DMS 273 (cell line): ENCODE results near the gene ADGRG1.
"Not testable (repeated sequence)": the region's sequence is repeated elsewhere in the genome, so short reads cannot be mapped to it uniquely, and the experiment has no call there.

Experiments
- DNase-seq: peaks from one replicate; lab custom pipeline; 2025; ENCODE audit not compliant: unreplicated experiment; lab: John Stamatoyannopoulos, UW

Gene ADGRG1

DNA sequence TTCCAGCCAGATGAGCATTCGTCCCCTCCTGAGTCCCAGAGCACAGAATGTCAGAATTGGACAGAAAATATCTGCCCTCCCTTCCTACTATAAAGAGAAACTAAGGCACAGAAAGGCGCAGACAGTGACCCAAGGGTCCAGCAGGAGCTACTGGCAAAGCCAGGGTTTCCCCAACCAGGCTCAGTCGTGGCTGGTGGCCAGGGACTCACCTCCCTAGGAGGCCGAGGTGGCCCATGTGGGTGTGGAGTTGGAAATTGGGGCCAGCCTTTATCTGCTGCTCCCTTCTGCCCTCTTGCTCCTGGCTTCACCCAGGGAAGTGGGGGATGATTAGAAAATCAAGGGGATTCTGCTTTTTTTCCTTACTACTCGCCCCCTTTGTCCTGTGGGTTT lies 67.2 kb downstream of the ADGRG1 start:
- no peak for DNase-seq

DNA sequence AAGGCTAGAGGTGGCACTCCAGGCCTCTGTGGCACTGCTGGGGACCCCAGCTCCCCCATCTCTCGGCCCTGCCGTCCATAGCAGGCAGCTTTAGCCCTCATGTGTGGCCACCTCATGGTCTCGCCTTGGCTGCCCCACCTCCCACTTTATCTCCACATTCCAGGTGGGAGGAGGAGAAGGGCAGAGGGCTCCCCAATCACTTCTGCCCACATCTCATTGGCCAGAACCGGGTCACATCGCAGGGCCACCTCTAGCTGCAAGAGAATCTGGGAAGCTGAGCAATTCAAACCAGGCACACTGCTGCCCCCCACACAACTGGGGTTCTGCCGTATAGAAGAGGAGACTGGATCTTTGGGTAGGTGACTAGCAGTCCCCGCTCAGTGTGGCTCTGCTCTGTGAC lies 67.8 kb downstream of the ADGRG1 start:
- no peak for DNase-seq

DNA sequence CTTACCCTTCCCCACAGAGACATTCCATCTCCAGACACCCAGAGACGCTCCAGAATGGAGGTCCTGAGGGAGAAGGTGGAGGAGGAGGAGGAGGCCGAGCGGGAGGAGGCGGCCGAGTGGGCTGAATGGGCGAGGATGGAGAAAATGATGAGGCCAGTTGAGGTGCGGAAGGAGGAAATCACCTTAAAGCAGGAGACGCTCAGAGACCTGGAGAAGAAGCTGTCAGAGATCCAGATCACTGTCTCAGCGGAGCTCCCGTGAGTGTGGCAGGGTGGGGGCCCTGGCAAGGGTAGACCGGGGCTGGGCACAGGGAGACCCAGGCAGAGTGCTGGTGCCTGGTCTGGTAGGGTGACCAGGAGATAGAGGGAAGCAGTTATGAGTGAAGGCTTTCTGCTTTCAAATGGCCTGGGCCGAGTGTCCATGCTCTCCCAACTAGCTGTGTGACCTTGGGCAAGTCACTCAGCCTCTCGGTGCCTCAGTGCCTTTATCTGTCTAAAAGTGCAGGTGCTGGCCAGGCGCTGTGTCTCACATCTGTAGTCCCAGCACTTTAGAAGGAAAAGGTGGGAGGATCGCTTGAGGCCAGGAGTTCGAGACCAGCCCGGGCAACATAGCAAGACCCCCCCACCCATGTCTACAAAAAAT lies 69.6 kb downstream of the ADGRG1 start:
- DNase-seq = no peak

DNA sequence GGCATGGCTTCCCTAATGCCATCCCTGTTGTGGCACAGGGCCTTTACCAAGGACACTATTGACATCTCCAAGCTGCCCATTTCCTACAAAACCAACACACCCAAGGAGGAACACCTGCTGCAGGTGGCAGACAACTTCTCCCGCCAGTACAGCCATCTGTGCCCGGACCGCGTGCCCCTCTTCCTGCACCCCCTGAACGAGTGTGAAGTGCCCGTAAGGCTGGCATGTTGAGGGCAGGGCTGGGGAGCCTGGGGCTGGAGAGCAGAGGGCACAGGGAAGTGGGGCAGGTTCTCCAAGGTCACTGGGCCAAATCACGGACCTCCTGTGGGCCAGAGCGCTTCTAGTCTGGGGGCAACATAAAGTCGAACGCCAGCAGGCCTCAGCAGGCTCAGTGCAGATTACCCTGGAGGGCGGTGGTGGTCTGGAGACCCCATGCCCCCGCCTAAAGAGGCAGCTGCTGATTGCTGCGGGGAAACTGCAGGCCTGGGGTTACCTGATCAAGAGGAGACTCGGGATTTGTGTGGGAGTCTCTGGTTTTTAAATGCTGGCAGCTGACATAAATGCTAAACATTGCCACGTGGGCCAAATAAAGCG lies 70.5 kb downstream of the ADGRG1 start:
- DNase-seq = no peak

DNA sequence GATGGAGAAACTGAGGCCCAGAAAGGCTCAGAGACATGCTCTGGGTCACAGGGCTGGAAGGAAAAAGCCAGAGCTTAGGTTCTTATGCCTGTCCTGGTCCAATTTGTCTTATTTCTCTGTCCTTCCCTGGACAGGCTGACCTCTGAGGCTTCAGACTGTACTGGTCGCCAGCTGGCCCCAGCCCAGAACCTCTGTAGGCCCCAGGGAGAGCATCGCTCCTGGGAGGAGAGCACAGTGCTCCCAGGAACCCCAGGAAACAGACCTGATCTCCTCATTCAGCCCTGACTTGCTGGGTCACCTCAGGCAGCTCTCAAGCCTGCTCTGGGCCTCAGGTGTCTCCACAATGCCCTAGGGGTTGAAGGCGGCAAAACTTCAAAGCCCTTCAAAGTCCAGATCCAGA lies 71.1 kb downstream of the ADGRG1 start:
- DNase-seq = no peak

DNA sequence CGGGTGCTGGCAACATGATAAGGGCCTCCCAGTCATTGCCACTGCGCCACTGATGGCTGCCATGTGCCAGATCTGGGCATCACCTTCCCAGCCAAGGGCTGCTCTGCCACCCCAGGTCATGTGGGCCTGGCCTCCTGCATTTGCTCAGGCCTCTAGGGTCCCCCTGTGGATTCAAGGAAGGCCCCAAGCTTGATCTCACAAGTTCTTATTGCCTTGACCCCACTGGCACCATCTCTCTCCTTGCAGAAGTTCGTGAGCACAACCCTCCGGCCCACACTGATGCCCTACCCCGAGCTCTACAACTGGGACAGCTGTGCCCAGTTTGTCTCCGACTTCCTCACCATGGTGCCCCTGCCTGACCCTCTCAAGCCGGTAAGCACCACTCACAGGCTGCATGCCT lies 71.5 kb downstream of the ADGRG1 start:
- DNase-seq = no peak

DNA sequence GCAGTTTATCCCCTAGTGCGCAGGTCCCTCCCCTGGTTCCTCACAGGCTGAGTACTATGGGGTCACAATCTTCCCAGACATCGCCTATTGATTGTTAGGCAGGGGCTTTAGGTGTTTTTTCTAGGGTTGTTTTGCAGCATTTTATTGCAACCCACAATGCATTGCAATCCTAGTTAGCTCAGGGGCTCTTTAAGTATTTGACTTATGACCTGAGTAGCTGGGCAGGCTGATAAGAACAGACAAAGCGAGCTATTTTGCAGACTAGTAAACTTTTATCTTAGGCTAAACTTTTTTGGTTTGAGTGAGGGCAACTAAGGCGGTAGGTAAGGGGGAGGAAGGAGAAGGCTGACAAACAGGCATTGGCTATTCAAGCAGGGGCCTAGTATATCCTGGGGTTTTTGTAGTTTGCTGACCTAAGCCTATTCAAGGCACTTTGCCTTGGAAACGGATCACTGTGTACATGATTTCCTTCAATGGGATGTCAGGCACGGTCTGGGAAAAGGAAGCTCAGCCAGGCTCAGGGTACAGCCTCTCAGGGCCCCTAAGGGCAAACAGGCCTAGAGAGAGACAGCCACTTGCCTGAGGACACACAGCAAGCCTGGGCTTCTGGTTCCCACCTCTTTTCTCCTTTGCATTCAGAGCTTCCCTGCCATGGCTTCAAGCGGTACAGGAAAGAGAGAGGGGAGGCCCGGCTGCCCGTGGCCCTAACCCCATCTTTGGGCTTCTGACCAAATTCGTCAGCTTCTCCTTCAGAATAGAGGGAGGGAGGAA lies 72.5 kb downstream of the ADGRG1 start:
- DNase-seq = no peak

DNA sequence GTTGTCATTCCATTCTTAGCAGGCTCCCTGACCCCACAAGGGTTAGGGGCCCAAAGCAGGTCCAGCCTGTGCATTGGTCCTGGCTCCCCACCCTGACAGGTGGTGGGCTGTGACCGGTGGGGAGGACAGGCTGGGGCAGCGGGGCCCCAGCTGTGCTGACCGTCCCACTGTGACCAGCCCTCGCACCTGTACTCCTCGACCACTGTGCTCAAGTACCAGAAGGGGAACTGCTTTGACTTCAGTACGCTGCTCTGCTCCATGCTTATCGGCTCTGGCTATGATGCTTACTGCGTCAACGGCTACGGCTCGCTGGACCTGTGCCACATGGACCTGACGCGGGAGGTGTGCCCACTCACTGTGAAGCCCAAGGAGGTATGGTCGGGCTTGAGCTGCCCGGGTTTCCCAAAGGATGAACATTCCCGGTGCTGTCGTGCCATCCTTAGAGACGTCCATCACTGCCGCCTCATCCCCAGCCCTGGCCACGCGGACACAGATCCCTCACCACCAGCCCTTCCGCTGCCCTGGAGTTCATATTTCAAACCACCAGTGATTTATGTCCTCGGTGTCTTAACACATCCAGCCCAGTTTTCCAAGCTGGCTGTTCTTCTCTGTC lies 73.4 kb downstream of the ADGRG1 start:
- DNase-seq = no peak

DNA sequence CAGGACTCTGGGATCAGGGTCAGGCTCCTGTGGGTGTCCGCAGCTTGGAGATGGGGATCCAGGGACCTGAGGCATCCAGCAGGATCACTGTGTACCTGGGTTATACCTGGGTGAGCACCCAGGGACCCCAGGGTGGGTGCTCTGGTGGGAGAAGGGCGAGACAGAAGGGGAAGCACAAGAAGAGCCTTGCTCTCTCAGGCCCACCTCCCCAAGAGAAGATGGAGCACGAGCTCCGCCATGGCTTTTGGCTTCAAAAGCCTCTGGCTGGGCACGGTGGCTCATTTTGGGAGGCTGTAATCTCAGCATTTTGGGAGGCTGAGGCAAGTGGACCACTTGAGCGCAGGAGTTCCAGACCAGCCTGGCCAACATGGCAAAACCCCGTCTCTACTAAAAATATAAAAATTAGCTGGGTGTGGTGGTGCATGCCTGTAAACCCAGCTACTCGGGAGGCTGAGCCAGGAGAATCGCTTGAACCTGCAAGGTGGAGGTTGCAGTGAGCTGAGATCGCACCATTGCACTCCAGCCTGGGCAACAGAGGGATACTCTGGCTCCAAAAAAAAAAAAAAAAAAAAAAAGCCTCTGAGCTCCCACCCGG lies 75.1 kb downstream of the ADGRG1 start:
- DNase-seq = no peak

DNA sequence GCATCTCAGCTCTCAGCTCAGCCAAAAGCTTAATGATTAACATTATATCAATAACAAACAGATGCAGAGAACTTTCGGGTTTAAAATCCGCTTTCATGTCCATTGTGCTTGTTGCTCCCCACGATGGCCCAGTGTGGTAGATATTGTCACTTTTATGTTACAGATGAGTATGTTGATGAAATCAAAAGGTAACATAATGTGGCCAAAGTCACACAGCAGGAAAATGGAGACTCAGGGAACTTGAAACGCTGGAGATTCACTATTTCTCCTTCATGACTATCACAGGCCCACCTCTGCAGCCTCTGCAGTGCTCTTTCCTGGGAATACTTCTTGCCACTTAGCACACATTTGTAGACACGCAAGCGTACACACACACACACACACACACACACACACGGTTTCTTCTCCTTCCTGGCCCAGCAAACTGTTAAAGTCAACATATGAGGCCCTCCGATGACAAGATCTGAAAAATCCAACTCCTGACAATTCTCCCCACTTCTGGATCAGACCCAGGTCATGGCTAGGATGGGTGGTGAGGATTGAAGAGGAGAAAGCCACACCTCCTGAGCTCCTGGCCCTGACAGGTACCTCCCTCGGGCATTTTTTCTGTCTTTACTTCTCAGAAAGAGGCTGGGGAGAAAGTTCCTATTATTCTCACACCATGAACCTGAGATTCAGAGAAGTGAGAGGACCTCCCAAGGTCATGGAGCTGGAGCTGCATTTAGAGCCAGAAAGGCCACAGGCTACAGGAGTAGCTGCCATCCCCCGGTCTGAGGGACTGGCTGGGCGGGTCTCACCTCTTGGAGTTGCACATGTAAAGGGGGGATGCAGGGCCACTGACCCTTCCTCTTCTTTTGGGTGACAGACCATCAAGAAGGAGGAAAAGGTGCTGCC lies 75.8 kb downstream of the ADGRG1 start:
- no peak for DNase-seq

DNA sequence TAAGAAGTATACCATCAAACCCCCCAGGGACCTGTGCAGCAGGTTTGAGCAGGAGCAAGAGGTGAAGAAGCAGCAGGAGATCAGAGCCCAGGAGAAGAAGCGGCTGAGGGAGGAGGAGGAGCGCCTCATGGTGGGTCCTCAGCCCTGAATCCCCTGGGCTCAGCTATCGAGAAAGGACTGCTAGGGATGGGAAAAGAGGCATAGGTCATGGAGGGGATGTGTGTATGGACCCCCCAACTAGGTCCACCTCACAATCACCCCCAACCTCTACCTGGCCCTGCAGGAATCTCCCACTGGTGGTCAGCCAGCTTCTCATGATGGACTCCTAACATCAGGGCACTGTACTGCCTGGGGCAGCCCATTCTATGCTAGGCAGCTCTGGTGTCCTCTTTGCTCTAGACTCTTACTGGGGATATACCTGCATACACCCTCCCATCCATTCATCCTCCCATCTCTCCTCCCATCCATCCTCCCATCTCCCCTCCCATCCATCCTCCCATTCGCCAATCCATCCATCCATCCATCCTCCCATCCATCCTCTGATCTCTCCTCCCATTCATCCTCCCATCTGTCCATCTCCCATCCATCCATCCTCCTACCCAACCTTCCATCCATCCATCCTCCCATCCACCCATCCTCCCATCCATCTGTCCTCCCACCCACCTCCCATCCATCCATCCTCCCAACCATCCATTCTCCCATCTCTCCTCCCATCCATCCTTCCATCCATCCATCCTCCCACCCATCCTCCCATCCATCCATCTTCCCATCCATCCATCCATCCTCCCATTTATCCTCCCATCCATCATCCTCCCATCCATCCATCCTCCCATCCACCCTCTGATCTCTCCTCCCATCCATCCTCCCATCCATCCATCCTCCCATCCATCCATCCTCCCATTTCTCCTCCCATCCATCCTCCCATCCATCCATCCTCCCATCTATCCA lies 76.7 kb downstream of the ADGRG1 start:
- DNase-seq = no peak

DNA sequence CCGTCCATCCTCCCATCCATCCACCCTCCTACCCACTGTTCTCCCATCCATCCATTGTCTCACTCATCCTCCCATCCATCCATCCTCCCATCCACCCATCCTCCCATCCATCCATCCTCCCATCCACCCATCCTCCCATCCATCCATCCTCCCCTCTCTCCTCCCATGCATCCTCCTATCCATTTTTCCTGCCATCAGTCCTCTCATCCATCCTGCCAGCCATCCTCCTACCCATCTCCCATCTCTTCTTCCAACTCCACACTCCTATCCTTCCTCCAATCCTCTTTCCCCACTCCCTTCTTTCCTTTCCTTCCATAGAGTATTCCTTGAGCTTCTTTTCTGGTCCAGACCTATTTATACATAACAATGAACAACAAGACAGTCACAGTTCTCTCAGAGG lies 78.3 kb downstream of the ADGRG1 start:
- no peak for DNase-seq

DNA sequence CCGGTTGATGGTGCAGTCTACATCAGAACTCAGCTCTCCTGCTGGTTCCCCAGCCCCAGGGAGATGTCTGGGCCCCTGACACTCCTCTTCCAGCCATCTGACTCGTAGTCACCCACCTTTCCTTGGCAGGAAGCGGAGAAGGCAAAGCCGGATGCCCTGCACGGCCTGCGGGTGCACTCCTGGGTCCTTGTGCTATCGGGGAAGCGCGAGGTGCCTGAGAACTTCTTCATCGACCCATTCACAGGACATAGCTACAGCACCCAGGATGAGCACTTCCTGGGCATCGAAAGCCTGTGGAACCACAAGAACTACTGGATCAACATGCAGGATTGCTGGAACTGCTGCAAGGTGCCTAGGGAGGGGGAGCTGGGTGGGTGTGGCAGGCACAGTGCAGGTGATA lies 78.9 kb downstream of the ADGRG1 start:
- no peak for DNase-seq

DNA sequence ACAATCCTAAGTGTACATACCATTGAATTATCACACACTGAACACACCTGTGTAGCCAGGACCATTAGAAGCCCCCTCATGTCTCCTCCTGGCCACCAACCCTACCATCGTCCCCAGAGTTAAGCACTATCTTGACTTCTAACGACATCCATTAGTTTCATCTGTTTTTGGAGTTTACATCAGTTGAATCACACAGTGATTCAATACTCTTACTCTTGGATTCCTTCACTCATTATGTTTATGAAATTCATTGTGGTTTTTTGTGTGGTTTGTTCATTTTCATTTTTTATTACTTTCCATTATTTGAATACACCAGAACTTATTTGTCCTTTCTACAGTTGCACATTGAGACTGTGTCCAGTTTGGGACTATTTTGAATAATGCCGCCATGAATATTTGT lies 79.7 kb downstream of the ADGRG1 start:
- no peak for DNase-seq

DNA sequence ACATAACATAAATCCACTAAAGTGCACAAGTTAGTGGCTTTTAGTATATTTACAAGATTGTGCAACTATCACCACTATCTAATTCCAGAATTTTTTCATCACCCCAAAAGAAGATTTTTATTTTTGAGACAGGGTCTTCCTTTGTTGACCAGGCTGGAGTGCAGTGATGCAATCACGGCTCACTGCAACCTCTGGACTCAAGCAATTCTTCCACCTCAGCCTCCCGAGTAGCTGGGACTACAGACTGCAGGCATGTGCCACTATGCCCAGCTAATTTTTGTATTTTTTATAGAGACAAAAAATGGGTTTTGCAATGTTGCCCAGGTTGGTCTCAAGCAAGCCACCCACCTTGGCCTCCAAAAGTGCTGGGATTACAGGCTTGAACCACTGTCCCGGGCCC lies 81.2 kb downstream of the ADGRG1 start:
- no peak for DNase-seq

DNA sequence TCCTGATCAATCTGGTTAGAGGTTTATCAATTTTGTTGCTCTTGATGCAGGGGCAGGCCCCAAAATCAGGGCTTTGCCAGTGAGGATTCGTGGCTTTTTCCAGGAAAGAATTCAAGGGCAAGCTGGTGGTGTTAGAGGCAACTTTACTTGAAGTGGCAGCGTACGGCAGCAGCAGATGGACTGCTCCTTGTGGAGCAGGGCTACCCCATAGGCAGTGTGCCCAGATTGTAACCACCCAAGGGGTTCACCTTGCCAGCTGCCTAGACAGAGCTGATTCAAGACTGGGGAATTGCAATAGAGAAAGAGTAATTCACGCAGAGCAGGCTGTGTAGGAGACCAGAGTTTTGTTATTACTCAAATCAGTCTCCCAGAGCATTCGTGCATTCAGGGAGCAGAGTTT lies 82.9 kb downstream of the ADGRG1 start:
- DNase-seq = peak; percentile 97

DNA sequence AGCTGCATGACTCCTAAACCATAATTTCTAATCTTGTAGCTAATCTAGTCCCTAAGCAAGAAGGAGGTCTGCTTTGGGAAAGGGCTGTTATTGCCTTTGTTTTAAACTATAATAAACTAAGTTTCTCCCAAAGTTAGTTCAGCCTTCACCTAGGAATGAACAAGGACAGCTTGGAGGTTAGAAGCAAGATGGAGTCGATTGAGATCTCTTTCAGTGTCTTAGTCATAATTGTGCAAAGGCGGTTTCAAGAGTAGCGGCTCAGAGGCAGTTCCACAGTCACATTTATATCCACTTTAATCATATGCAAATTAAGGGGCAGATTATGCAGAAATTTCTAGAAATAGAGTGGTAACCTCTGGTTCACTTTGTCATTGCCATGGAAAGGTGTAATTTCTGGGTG lies 83.6 kb downstream of the ADGRG1 start:
- DNase-seq = peak; percentile 64

DNA sequence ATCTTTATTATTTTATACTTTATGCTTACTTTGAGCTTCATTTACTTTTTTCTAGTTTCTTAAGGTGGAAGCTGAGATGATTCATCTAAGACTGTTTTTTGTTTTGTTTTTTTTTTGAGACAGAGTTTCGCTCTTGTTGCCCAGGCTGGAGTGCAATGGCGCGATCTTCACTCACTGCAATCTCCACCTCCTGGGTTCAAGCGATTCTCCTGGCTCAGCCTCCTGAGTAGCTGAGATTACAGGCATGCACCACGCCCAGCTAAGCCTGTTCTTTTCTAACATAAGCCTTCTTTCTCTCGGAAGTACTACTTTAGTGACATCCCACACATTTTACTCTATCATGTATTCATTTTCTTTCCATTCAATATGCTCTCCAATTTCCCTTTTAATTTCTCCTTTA lies 84.1 kb downstream of the ADGRG1 start:
- not testable (repeated sequence) for DNase-seq

DNA sequence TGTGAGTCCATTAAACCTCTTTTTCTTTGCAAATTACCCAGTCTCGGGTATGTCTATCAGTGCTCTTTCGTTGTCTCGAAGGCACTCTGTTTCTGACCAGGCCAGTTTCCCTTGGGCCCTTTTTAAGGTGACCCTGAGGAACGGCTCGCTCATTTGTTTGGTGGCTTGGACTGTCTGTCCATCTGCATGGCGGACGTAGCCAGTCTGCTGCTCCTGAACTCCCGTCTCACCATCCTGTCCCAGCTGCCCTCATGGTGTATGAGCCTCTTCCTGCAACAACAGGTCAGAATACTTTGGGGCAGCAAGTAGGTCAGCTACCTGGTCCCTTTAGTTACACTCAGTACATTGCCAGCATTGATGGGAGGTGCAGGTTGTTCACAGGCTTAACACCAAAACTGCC lies 85.2 kb downstream of the ADGRG1 start:
- DNase-seq = no peak

DNA sequence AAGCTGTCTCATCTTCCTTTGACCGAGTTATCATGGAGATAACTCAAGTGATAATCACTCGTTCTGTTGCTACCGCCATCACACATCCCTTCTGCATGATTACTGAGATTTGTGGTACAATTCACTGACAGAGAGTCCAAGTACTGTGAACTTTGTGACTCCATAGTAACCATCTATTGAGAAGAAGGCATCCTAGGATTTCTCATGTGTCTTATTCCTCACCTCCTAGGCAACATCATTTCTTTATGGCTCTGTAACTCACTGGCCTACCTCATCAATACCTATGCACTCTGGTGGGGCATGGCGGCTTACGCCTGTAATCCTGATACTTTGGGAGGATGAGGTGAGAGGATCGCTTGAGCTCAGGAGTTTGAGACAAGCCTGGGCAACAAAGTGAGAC lies 85.6 kb downstream of the ADGRG1 start:
- no peak for DNase-seq
